Measurements from ENCODE around the gene SHISA7. TPM values are rescaled to one million over a fixed set of nuclear protein-coding genes. Genes with fewer than 3 reads are reported as not detected.
A peak's percentile ranks its signal among the peaks of the same experiment; 100 is the strongest.

The SHISA7 gene
- polyA plus RNA-seq, 3 donors, result 0.01 TPM; not detected in 2

DNA sequence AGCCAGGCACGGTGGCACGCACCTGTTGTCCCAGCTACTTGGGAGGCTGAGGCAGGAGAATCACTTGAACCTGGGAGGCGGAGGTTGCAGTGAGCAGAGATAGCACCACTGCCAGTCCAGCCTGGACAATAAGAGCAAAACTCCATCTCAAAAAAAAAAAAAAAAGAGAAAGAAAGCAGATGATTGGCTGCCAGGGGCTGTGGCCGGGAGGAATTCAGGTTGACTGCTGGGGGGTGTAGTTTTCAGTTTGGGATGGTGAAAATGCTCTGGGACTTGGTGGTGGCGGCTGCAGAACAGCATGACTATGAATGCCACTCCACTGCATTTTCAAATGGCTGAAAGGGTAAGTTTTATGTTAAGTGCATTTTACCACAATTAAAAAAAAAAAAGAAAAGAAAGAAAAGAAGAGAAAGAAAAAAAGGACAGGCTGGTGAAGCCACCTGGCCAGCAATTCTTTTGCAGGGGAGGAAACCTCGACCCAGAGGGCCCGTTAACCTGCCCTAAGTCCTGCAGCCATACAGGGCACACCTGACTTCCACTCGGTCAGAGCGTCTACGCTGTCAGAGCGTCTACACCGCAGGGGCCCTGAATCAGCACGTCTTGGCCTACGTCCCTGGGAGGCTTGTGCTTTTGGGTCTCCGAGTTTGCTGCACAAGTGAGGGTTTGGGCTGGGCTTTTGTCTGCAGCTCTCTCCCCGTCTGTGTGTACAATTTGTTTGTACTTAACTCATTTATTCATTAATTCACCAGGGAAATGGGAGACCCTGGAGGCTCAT, 14.8 kb upstream of the SHISA7 start:
- no peaks in the 10 kb centered on the region for H3K79me2 ChIP-seq (ENCODE audit: insufficient read depth, low read length)
- no peak overlapping the region for H3K4me3 ChIP-seq (replicated peaks in 1 of 3; ENCODE audit: low read depth in 2 of 3, low read length in 3 of 3)
- H3K36me3 Mint-ChIP-seq, result peaks cover 15 to 29% of the 10 kb centered on the region in 2 donors
- H2AFZ ChIP-seq (ENCODE audit: insufficient read depth, low read depth, low read length, poor library complexity, severe bottlenecking), result no peak overlapping the region
- peaks cover 0 to 5% of the 10 kb centered on the region in 2 donors for H3K36me3 ChIP-seq (replicated peaks in 1 of 2; ENCODE audit: control insufficient read depth in 1 of 2, insufficient read depth in 2 of 2, low read length in 2 of 2)
- WGBS (ENCODE audit: insufficient coverage), result 92% methylated on average over 9 of the region's 16 CpGs
- H4K20me1 ChIP-seq (ENCODE audit: insufficient read depth, low read length), result peaks cover 3% of the 10 kb centered on the region
- peaks cover 0 to 7% (median 5%) of the 10 kb centered on the region in 7 donors for H3K9me3 Mint-ChIP-seq
- no peak for TF ChIP-seq CTCF (IDR thresholded peaks at IDR 0.05)
- H3K9ac ChIP-seq (ENCODE audit: insufficient read depth, low read length, poor library complexity, severe bottlenecking), result no peak overlapping the region
- peaks cover 8 to 10% (median 10%) of the 10 kb centered on the region in 3 donors for H3K27me3 Mint-ChIP-seq (ENCODE audit: low read depth in 3 of 3)
- H3K27ac Mint-ChIP-seq, result no peak overlapping the region
- no peak overlapping the region for H3K4me2 ChIP-seq (replicated peaks; ENCODE audit: extremely low read depth, low read length, poor library complexity, severe bottlenecking)
- intact Hi-C loops (cut with micrococcal nuclease), result loop anchor here (10.0 kb wide), 2 partner anchors 163 to 313 kb away; partner anchors contain the start of gene TNNT1 (in 1 of the 2)
- peaks cover 0 to 4% of the 10 kb centered on the region in 2 donors for H3K9me3 ChIP-seq (replicated peaks in 1 of 2; ENCODE audit: control insufficient read depth in 1 of 2, insufficient read depth in 1 of 2, low read length in 2 of 2)
- H3K4me3 Mint-ChIP-seq, result peak overlapping the region in 1 of 2 donors; percentile 27
- peaks cover 0 to 4% of the 10 kb centered on the region in 2 donors for H3K27me3 ChIP-seq (ENCODE audit: control insufficient read depth in 2 of 2, insufficient read depth in 2 of 2, low read length in 2 of 2)
- no peak overlapping the region for H3K27ac ChIP-seq (ENCODE audit: low read depth in 1 of 2, low read length in 2 of 2)
- peaks cover 18% of the 10 kb centered on the region for H3K4me1 Mint-ChIP-seq
- H3K4me1 ChIP-seq (ENCODE audit: control insufficient read depth in 1 of 2, insufficient read depth in 2 of 2, low read length in 2 of 2), result peaks cover 15 to 23% of the 10 kb centered on the region in 2 donors
- DNase-seq, result no peak

DNA sequence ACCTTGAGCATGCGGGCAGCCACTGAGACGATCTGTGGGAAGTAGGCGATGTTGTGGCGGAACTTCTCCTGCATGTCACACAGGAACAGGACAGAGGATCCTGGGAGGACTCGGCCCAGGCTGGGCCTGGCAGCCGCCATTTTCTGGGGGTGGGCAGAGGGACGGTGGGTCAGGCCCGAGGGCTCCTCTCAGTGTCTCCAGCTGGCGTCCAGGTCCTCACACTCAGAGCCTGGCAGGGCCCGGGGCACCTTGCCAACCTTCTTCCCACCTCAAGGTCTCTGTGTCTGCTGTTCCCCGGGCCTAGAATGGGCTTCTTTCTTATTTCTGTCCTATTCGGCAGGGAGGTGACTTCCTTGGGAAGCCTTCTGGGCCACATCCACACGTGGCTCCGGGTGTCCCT, 13.2 kb upstream of the SHISA7 start:
- Histone ChIP-seq H3K27ac (ENCODE audit: low read depth in 1 of 2, low read length in 2 of 2) (no peak overlapping the region), H3K9ac (ENCODE audit: insufficient read depth, low read length, poor library complexity, severe bottlenecking) (no peak overlapping the region), H3K4me2 (replicated peaks; ENCODE audit: extremely low read depth, low read length, poor library complexity, severe bottlenecking) (no peak overlapping the region), H3K36me3 (replicated peaks in 1 of 2; ENCODE audit: control insufficient read depth in 1 of 2, insufficient read depth in 2 of 2, low read length in 2 of 2) (peaks cover 0 to 5% of the 10 kb centered on the region in 2 donors), H3K79me2 (ENCODE audit: insufficient read depth, low read length) (no peaks in the 10 kb centered on the region), H4K20me1 (ENCODE audit: insufficient read depth, low read length) (peaks cover 3% of the 10 kb centered on the region), H2AFZ (ENCODE audit: insufficient read depth, low read depth, low read length, poor library complexity, severe bottlenecking) (no peak overlapping the region), H3K4me1 (ENCODE audit: control insufficient read depth in 1 of 2, insufficient read depth in 2 of 2, low read length in 2 of 2) (peaks cover 14 to 22% of the 10 kb centered on the region in 2 donors), H3K9me3 (replicated peaks in 1 of 2; ENCODE audit: control insufficient read depth in 1 of 2, insufficient read depth in 1 of 2, low read length in 2 of 2) (peaks cover 5 to 7% of the 10 kb centered on the region in 2 donors), H3K4me3 (replicated peaks in 1 of 3; ENCODE audit: low read depth in 2 of 3, low read length in 3 of 3) (no peak overlapping the region), H3K27me3 (ENCODE audit: control insufficient read depth in 2 of 2, insufficient read depth in 2 of 2, low read length in 2 of 2) (peaks cover 10 to 19% of the 10 kb centered on the region in 2 donors)
- no peak for DNase-seq
- Mint-ChIP-seq H3K27ac (no peak overlapping the region), H3K36me3 (peaks cover 17 to 29% of the 10 kb centered on the region in 2 donors), H3K4me3 (no peak overlapping the region), H3K27me3 (ENCODE audit: low read depth in 3 of 3) (peaks cover 19 to 26% (median 20%) of the 10 kb centered on the region in 3 donors), H3K4me1 (peaks cover 19% of the 10 kb centered on the region), H3K9me3 (peaks cover 0 to 14% (median 9%) of the 10 kb centered on the region in 7 donors)
- intact Hi-C loops (cut with micrococcal nuclease), result loop anchor here (10.0 kb wide), 2 partner anchors 162 to 312 kb away; partner anchors contain the start of gene TNNT1 (in 1 of the 2)
- WGBS (ENCODE audit: insufficient coverage), result 94% methylated on average over 12 of the region's 14 CpGs
- no peak for TF ChIP-seq CTCF (IDR thresholded peaks at IDR 0.05)

Measured in CD14-positive monocyte (primary cell).